GM23248 (cell line): ENCODE measurements around the gene AMBRA1. TPM values are rescaled to one million over a fixed set of nuclear protein-coding genes. Genes with fewer than 3 reads are reported as not detected.
A peak's percentile ranks its signal among the peaks of the same experiment; 100 is the strongest.

ENCODE experiments used
- DNase-seq: peaks from one replicate; pipeline ENCODE4 v3.0.0-alpha.2; 2015
- H2AFZ ChIP-seq: fragments of 200-600 bp; sonication (generic); 2 replicates; pipeline ENCODE4 v1.6.1; 2016; ENCODE audit warnings: antibody characterized with exemption
- H3F3A ChIP-seq: fragments of 200-600 bp; sonication (generic); 2 replicates; pipeline ENCODE4 v1.6.1; 2016; ENCODE audit warnings: mild to moderate bottlenecking, antibody characterized with exemption, mixed run types; ENCODE audit not compliant: insufficient read depth
- H3K27ac ChIP-seq: fragments of 200-600 bp; sonication (generic); 2 replicates; pipeline ENCODE4 v1.5.1; 2016; ENCODE audit warnings: mild to moderate bottlenecking
- H3K27me3 ChIP-seq: fragments of 200-600 bp; sonication (generic); replicated peaks from 2 replicates; pipeline ENCODE4 v1.6.1; 2016; ENCODE audit warnings: mild to moderate bottlenecking; ENCODE audit not compliant: insufficient read depth
- H3K36me3 ChIP-seq: fragments of 200-600 bp; sonication (generic); 2 replicates; pipeline ENCODE4 v1.6.1; 2016; ENCODE audit warnings: low read depth, mild to moderate bottlenecking
- H3K4me1 ChIP-seq: fragments of 200-600 bp; sonication (generic); 2 replicates; pipeline ENCODE4 v1.6.1; 2016; ENCODE audit warnings: mild to moderate bottlenecking; ENCODE audit not compliant: insufficient read depth
- H3K4me2 ChIP-seq: fragments of 200-600 bp; sonication (generic); one replicate; pipeline ENCODE4 v1.6.1; 2016; ENCODE audit warnings: mild to moderate bottlenecking; ENCODE audit not compliant: unreplicated experiment
- H3K4me3 ChIP-seq: fragments of 200-600 bp; sonication (generic); 2 replicates; pipeline ENCODE4 v1.5.1; 2016; ENCODE audit warnings: mild to moderate bottlenecking
- H3K79me2 ChIP-seq: fragments of 200-600 bp; sonication (generic); 2 replicates; pipeline ENCODE4 v1.6.1; 2016; ENCODE audit warnings: mild to moderate bottlenecking; ENCODE audit not compliant: insufficient read depth
- H3K9ac ChIP-seq: fragments of 200-600 bp; sonication (generic); 2 replicates; pipeline ENCODE4 v1.6.1; 2016; ENCODE audit warnings: mild to moderate bottlenecking
- H3K9me2 ChIP-seq: fragments of 200-600 bp; sonication (generic); 2 replicates; pipeline ENCODE4 v1.6.1; 2016; ENCODE audit warnings: mixed run types, mild to moderate bottlenecking, moderate library complexity; ENCODE audit not compliant: insufficient read depth
- H3K9me3 ChIP-seq: fragments of 200-600 bp; sonication (generic); one replicate; pipeline ENCODE4 v1.6.1; 2017; ENCODE audit warnings: low read depth
- H4K20me1 ChIP-seq: fragments of 200-600 bp; sonication (generic); 2 replicates; pipeline ENCODE4 v1.6.0; 2016; ENCODE audit not compliant: insufficient read depth
- EZH2 ChIP-seq: fragments of 200-600 bp; sonication (generic); IDR thresholded peaks from 2 replicates; pipeline ENCODE4 v1.6.1; 2018; ENCODE audit warnings: antibody characterized with exemption, mild to moderate bottlenecking; ENCODE audit not compliant: insufficient read depth, poor library complexity, severe bottlenecking
- EZH2phosphoT487 ChIP-seq: fragments of 200-600 bp; sonication (generic); IDR thresholded peaks from 2 replicates; pipeline ENCODE4 v1.6.1; 2018; ENCODE audit warnings: antibody characterized with exemption, moderate library complexity, mild to moderate bottlenecking, low read depth; ENCODE audit not compliant: insufficient read depth
- WGBS, 2 experiments: methylation state at CpG; one replicate each; pipeline ENCODE4 v1.1.6; 2015 to 2017; ENCODE audit warnings: low lambda C conversion rate in 2 of 2, low coverage in 1 of 2; ENCODE audit errors: missing lambda C conversion rate in 2 of 2; 5-methylcytosine and 5-hydroxymethylcytosine counted together
- in situ Hi-C: fragments of 300-500 bp; cut with MboI; formaldehyde crosslinking; loops from 2 replicates; pipeline ENCODE4 v1.15.0; 2020
- polyA plus RNA-seq: library from polyadenylated mRNA; unstranded; fragments of >200 nt; fragmentation: Nextera tagmentation; extraction: Ambion mirVana; gene quantifications from 2 replicates; pipeline ENCODE4 v1.2.1, GENCODE V29; 2016
- total RNA-seq: library from RNA; depleted of rRNA; stranded (reverse); fragments of >200 nt; shearing (Covaris generic); gene quantifications from 2 replicates; pipeline ENCODE4 v1.2.3, GENCODE V29; 2014

The AMBRA1 gene
- total and polyA plus RNA-seq, 2 experiments from 2014 or later: 5.0 to 46.0 TPM

DNA sequence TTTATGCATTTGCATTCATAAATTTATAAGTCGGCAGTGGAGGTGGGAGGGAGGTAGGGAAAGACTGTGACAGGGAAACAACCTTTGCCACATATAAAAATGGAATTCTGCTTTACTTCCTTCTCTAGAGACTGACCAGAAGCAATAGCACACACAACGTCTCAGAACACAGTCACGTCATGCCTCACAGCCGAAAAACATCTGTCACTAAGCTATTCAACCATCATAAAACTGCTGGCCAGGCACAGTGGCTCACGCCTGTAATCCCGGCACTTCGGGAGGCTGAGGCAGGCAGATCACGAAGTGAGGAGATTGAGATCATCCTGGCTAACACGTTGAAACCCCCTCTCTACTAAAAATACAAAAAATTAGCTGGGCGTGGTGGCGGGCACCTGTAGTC, 101.3 kb downstream of the AMBRA1 start:
- no peak overlapping the region for H3K27ac ChIP-seq
- no peak overlapping the region for H3K4me2 ChIP-seq

DNA sequence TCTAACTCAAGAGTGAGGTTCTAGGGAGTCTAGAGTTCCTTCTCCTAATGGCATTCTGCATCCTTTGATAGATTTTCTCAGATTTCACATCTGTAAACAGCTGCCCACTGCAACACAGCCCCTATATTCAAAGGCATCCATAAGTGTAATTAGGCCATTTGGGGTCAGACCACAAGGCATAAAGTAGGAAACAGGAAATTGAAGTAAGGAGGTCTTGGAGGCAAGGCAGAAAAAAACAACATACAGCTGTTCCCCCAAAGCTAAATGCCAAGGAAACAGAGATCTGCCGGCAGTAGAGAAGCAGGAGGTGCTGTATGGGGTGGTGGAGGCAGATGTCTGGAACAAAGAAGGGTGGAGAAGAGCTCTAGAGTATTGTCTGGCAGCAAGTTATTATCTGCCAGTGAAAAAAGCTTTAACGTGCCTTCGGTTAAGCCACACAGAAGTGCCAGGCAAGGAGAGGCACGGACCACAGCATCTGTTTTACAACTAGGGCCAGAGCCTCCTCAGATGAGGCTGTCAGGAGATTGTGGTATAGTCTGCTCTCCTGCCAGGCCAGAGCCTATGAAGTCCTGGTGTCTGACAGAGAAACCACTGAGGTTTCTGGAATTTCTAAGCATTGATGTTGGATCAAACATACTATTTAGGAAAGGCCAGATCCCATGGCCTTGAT, 102.0 kb downstream of the AMBRA1 start:
- peaks cover 8% of the 10 kb centered on the region; the same call in 1 of the 2 replicates for H3K79me2 ChIP-seq
- H3K9me2 ChIP-seq: no peaks in the 10 kb centered on the region
- DNase-seq: peak; percentile 29
- H3K4me2 ChIP-seq: no peak overlapping the region
- no peaks in the 10 kb centered on the region for H3K27me3 ChIP-seq
- H3K4me3 ChIP-seq: no peak overlapping the region
- H3K27ac ChIP-seq: no peak overlapping the region
- H3K9ac ChIP-seq: no peak overlapping the region
- no peaks in the 10 kb centered on the region for H3K9me3 ChIP-seq
- H2AFZ ChIP-seq: no peak overlapping the region
- H3K4me1 ChIP-seq: peaks cover 9% of the 10 kb centered on the region; the same call in 1 of the 2 replicates
- peaks cover 6% of the 10 kb centered on the region; the same call in 1 of the 2 replicates for H3F3A ChIP-seq
- H4K20me1 ChIP-seq: no peaks in the 10 kb centered on the region; the same call in 1 of the 2 replicates
- no peak for TF ChIP-seq EZH2
- no peak for TF ChIP-seq EZH2phosphoT487
- in situ Hi-C loops: no loop called here
- peaks cover 3% of the 10 kb centered on the region; the same call in 1 of the 2 replicates for H3K36me3 ChIP-seq
- WGBS, 2 experiments: 16 to 19% methylated on average over 4 of the region's 4 CpGs

More for the DNA sequence above, 101.3 kb downstream of the AMBRA1 start:
- Histone ChIP-seq H3K4me3 (no peak overlapping the region), H3K4me1 (peaks cover 9% of the 10 kb centered on the region; the same call in 1 of the 2 replicates), H3K9ac (no peak overlapping the region), H2AFZ (no peak overlapping the region), H4K20me1 (no peaks in the 10 kb centered on the region; the same call in 1 of the 2 replicates), H3K36me3 (peaks cover 3% of the 10 kb centered on the region; the same call in 1 of the 2 replicates), H3K79me2 (peaks cover 8% of the 10 kb centered on the region; the same call in 1 of the 2 replicates), H3K9me3 (no peaks in the 10 kb centered on the region), H3K9me2 (no peaks in the 10 kb centered on the region), H3K27me3 (no peaks in the 10 kb centered on the region), H3F3A (peaks cover 6% of the 10 kb centered on the region; the same call in 1 of the 2 replicates)
- 36 to 40% methylated on average over 11 of the region's 11 CpGs for WGBS, 2 experiments
- peak; percentile 39 for DNase-seq
- in situ Hi-C loops: no loop called here
- no peak for TF ChIP-seq EZH2
- TF ChIP-seq EZH2phosphoT487: no peak

DNA sequence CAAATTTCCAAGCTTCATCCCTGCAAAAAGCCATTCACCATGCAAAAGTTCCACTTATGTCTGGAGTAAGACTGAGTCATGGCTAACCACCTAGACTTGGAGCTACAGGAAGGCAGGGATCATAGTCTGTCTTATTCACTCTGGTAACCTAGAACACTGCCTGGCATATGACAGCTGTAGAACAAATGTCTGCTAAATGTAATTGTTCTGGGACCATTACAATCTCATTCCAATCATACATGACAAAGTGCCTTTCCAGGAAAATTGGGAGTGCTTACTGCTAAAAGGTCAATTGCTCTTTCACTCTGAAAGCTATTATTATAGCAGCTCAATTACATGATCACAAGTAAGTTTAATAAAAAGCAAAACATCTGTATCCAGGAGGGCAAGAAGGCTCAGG, 103.2 kb downstream of the AMBRA1 start:
- in situ Hi-C loops: no loop called here
- Histone ChIP-seq H3K4me1 (peaks cover 9% of the 10 kb centered on the region; the same call in 1 of the 2 replicates), H3K27me3 (no peaks in the 10 kb centered on the region), H2AFZ (no peak overlapping the region), H3K79me2 (peaks cover 9% of the 10 kb centered on the region; the same call in 1 of the 2 replicates), H3K4me2 (no peak overlapping the region), H3K9me3 (no peaks in the 10 kb centered on the region), H3K9ac (no peak overlapping the region), H3K9me2 (no peaks in the 10 kb centered on the region), H3K27ac (no peak overlapping the region), H3K36me3 (peaks cover 3% of the 10 kb centered on the region; the same call in 1 of the 2 replicates), H4K20me1 (no peaks in the 10 kb centered on the region; the same call in 1 of the 2 replicates), H3K4me3 (no peak overlapping the region), H3F3A (peaks cover 6% of the 10 kb centered on the region; the same call in 1 of the 2 replicates)
- TF ChIP-seq EZH2phosphoT487 (no peak), EZH2 (no peak)
- DNase-seq: peak; percentile 56

DNA sequence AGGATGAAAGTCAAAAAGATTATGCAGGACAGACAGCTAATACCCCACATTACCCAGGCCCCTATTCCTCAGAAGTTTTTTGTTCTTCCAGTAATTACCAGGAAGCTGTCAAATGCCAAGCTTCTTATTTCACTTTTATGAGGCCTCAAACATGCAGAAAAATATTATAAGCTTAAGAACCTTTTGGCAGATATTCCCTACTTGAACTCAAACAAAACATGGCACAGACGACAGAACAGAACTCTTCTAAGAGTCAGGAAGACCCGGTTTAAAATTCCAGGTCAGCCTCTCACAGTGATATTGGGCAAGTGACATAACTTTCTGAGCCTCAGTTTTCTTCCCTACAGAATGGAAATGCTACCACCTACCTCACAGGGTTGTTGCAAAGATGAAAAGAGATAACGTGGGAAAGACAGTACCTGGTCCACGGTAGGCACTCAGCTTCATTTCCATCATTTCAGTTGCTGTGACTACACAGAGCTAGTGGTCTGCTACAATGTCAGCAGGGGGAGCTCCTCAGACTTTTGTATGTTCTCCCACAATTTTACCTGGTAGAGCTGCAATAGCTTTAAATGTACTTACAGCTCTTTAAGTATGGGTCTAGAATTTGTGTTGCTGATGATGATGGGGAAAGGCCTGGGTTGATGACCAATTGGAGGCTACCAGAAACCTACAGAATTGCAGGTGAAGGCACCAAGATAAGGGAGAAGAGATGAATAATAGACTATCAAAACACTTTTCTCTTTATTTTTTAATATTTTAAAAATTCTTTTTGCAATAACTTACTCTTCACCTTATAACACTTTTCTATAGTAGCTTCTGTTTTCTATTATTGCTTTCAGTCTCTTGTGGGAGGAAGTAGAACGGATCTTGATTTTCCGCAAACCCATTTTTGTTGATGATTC, 103.9 kb downstream of the AMBRA1 start:
- H3K79me2 ChIP-seq: peaks cover 14% of the 10 kb centered on the region; the same call in 1 of the 2 replicates
- no peak overlapping the region for H2AFZ ChIP-seq
- H3K9me3 ChIP-seq: no peaks in the 10 kb centered on the region
- H3F3A ChIP-seq: peaks cover 6% of the 10 kb centered on the region; the same call in 1 of the 2 replicates
- H3K27me3 ChIP-seq: no peaks in the 10 kb centered on the region
- no peaks in the 10 kb centered on the region; the same call in 1 of the 2 replicates for H4K20me1 ChIP-seq
- 57 to 60% methylated on average over 6 of the region's 6 CpGs for WGBS, 2 experiments
- no peak overlapping the region for H3K9ac ChIP-seq
- peaks cover 3% of the 10 kb centered on the region; the same call in 1 of the 2 replicates for H3K36me3 ChIP-seq
- no peak overlapping the region for H3K4me2 ChIP-seq
- H3K27ac ChIP-seq: no peak overlapping the region
- TF ChIP-seq EZH2: no peak
- TF ChIP-seq EZH2phosphoT487: no peak
- H3K9me2 ChIP-seq: no peaks in the 10 kb centered on the region
- no peak overlapping the region for H3K4me3 ChIP-seq
- H3K4me1 ChIP-seq: peaks cover 9% of the 10 kb centered on the region; the same call in 1 of the 2 replicates
- peak; percentile 64 for DNase-seq
- in situ Hi-C loops: no loop called here
